OCI-LY3 (cell line): ENCODE measurements around the gene SOD1.

Experiments used
- EZH2phosphoT487 ChIP-seq: fragments of 200-600 bp; shearing (Covaris generic); IDR thresholded peaks from 2 replicates; pipeline ENCODE4 v1.6.1; 2018; ENCODE audit warnings: antibody characterized with exemption, mixed run types, low read depth
- TF ChIP-seq, protein P1 (sequence below): fragments of 200-600, 300-600 bp; sonication (generic); IDR thresholded peaks from 2 replicates; pipeline ENCODE4 v1.5.1; 2014; ENCODE audit warnings: antibody characterized with exemption, low read length, low read depth

DNA sequence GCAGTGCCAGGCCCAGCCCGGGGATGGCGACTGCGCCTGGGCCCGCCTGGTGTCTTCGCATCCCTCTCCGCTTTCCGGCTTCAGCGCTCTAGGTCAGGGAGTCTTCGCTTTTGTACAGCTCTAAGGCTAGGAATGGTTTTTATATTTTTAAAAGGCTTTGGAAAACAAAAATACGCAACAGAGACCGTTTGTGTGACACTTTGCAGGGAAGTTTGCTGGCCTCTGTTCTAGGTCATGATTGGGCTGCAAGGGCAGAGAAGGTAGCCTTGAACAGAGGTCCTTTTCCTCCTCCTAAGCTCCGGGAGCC is 719 bp downstream of the SOD1 start:
- TF ChIP-seq, protein P1, sequence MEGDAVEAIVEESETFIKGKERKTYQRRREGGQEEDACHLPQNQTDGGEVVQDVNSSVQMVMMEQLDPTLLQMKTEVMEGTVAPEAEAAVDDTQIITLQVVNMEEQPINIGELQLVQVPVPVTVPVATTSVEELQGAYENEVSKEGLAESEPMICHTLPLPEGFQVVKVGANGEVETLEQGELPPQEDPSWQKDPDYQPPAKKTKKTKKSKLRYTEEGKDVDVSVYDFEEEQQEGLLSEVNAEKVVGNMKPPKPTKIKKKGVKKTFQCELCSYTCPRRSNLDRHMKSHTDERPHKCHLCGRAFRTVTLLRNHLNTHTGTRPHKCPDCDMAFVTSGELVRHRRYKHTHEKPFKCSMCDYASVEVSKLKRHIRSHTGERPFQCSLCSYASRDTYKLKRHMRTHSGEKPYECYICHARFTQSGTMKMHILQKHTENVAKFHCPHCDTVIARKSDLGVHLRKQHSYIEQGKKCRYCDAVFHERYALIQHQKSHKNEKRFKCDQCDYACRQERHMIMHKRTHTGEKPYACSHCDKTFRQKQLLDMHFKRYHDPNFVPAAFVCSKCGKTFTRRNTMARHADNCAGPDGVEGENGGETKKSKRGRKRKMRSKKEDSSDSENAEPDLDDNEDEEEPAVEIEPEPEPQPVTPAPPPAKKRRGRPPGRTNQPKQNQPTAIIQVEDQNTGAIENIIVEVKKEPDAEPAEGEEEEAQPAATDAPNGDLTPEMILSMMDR, result no peak
- no peak for TF ChIP-seq EZH2phosphoT487
